KMS-11 (cell line): ENCODE measurements around the gene RHOV.

ENCODE experiments used
- H2AFZ ChIP-seq: fragments of 200-600 bp; sonication (generic); 2 replicates; pipeline ENCODE4 v1.6.1; 2016; ENCODE audit warnings: antibody characterized with exemption, mixed run types, low read depth
- H3K27ac ChIP-seq: fragments of 200-600 bp; sonication (generic); 2 replicates; pipeline ENCODE4 v1.6.1; 2016; ENCODE audit warnings: mild to moderate bottlenecking, mixed run types
- H3K27me3 ChIP-seq: fragments of 200-600 bp; sonication (generic); 2 replicates; pipeline ENCODE4 v1.6.1; 2017; ENCODE audit warnings: mild to moderate bottlenecking, low read depth, mixed run types, moderate library complexity; ENCODE audit not compliant: insufficient read depth
- H3K36me3 ChIP-seq: fragments of 200-600 bp; sonication (generic); 2 replicates; pipeline ENCODE4 v1.6.1; 2017; ENCODE audit warnings: mild to moderate bottlenecking, mixed run types; ENCODE audit not compliant: insufficient read depth
- H3K4me1 ChIP-seq: fragments of 200-600 bp; sonication (generic); 2 replicates; pipeline ENCODE4 v1.6.1; 2016; ENCODE audit warnings: mild to moderate bottlenecking, low read depth, mixed run types; ENCODE audit not compliant: poor library complexity, severe bottlenecking
- H3K4me2 ChIP-seq: fragments of 200-600 bp; sonication (generic); 2 replicates; pipeline ENCODE4 v1.7.0; 2016; ENCODE audit warnings: mild to moderate bottlenecking, mixed run types
- H3K4me3 ChIP-seq: fragments of 200-600 bp; sonication (generic); IDR thresholded peaks from 2 replicates; pipeline ENCODE4 v1.6.1; 2017; ENCODE audit warnings: low read depth, low read length, mixed read lengths; ENCODE audit not compliant: insufficient read depth
- H3K79me2 ChIP-seq: fragments of 200-600 bp; sonication (generic); 2 replicates; pipeline ENCODE4 v1.6.1; 2016; ENCODE audit warnings: low read depth, mixed run types; ENCODE audit not compliant: insufficient read depth
- H3K9ac ChIP-seq: fragments of 200-600 bp; sonication (generic); 2 replicates; pipeline ENCODE4 v1.6.1; 2016; ENCODE audit warnings: mild to moderate bottlenecking, mixed run types
- H4K20me1 ChIP-seq: fragments of 200-600 bp; sonication (generic); 2 replicates; pipeline ENCODE4 v1.6.1; 2016; ENCODE audit warnings: mild to moderate bottlenecking, mixed run types; ENCODE audit not compliant: insufficient read depth
- CTCF ChIP-seq: fragments of 200-600 bp; sonication (generic); conservative IDR thresholded peaks from 2 replicates; pipeline ENCODE4 v1.6.1; 2017; ENCODE audit warnings: low read depth, mild to moderate bottlenecking, antibody characterized with exemption, low read length, moderate library complexity, mixed read lengths

RHOV gene

DNA sequence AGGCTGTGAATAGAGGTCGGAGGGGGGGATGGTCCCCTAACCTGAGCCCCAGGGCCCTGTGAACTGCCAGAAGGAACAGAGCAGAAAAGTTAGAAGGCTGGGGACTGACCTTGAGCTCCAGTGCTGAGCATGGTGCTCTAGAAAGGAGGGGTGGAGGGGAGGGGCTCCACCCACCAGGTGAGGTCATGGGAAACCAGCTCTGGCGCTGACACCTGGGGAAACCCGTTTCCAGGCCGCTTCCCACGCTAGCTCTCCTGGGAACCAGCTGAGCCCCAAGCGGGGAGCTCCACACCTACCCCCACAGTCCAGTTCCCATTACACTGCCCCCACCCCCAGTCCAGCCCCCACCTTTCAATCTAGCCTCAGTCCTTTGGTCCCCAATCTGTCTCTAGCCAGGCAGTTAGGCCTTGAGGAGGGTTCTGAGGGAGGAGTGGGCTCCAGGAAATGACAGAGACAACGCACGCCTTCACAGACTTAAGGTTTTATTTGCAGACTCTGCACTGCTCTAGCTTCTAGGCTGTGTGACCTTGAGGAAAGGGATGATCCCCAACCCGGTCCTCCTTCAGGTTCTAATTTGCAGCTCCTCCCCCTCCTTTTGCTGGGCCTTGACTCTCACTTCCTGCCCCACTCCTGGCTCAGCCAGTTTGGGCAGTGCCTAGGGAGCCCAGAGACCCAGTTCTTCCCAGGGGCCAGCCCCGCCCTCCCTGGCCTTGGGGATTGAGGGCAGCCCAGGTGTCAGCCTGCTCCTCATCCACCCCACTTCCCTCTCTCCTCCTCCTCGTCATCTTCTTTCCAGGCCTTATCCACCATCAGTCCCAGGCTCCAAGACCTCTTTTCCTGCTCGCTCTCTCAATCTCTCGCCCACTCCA, 2.1 kb downstream of the RHOV start:
- no peak for TF ChIP-seq CTCF
- H3K4me2 ChIP-seq: no peak overlapping the region
- no peaks in the 10 kb centered on the region for H3K36me3 ChIP-seq
- no peaks in the 10 kb centered on the region for H4K20me1 ChIP-seq
- H3K4me3 ChIP-seq: no peak overlapping the region
- H3K9ac ChIP-seq: no peak overlapping the region
- H3K27ac ChIP-seq: no peak overlapping the region
- H3K79me2 ChIP-seq: no peaks in the 10 kb centered on the region
- H3K27me3 ChIP-seq: no peaks in the 10 kb centered on the region
- no peak overlapping the region for H2AFZ ChIP-seq
- H3K4me1 ChIP-seq: peaks cover 24% of the 10 kb centered on the region

GRCh38 chr15:40870716-40871115, 3.3 kb downstream of the RHOV start:
- H3K4me1 ChIP-seq: peaks cover 24% of the 10 kb centered on the region
- H4K20me1 ChIP-seq: no peaks in the 10 kb centered on the region
- H3K27ac ChIP-seq: no peak overlapping the region
- H3K27me3 ChIP-seq: no peaks in the 10 kb centered on the region
- H2AFZ ChIP-seq: no peak overlapping the region
- no peak overlapping the region for H3K4me3 ChIP-seq
- no peaks in the 10 kb centered on the region for H3K36me3 ChIP-seq
- TF ChIP-seq CTCF: no peak
- H3K79me2 ChIP-seq: no peaks in the 10 kb centered on the region
- H3K4me2 ChIP-seq: no peak overlapping the region
- no peak overlapping the region for H3K9ac ChIP-seq

GRCh38 chr15:40869686-40870085, 4.3 kb downstream of the RHOV start:
- Histone ChIP-seq H3K27me3 (no peaks in the 10 kb centered on the region), H3K36me3 (no peaks in the 10 kb centered on the region), H2AFZ (no peak overlapping the region), H3K79me2 (no peaks in the 10 kb centered on the region), H3K4me3 (no peak overlapping the region), H3K4me2 (no peak overlapping the region), H3K27ac (no peak overlapping the region), H3K9ac (no peak overlapping the region), H4K20me1 (no peaks in the 10 kb centered on the region), H3K4me1 (peaks cover 22% of the 10 kb centered on the region)
- TF ChIP-seq CTCF: no peak

GRCh38 chr15:40867199-40867598, 6.8 kb downstream of the RHOV start:
- Histone ChIP-seq H2AFZ (no peak overlapping the region), H3K4me2 (no peak overlapping the region), H3K79me2 (no peaks in the 10 kb centered on the region), H3K9ac (no peak overlapping the region), H3K27me3 (no peaks in the 10 kb centered on the region), H3K4me1 (peaks cover 11% of the 10 kb centered on the region), H3K36me3 (no peaks in the 10 kb centered on the region), H4K20me1 (no peaks in the 10 kb centered on the region), H3K4me3 (no peak overlapping the region), H3K27ac (no peak overlapping the region)
- no peak for TF ChIP-seq CTCF
